Liver (tissue), 9 donors: ENCODE data around the gene SLC45A2. TPM values are rescaled to one million over a fixed set of nuclear protein-coding genes. Genes with fewer than 3 reads are reported as not detected.

Experiments
- DNase-seq: peaks from one replicate; pipeline ENCODE4 v3.0.0-alpha.2; 2017; ENCODE audit warnings: low spot score
- H3K27ac ChIP-seq, 2 donors: one replicate each; pipeline ENCODE4 v1.7.0; 2013; ENCODE audit warnings: inconsistent platforms in 2 of 2, low read length in 2 of 2, control low read depth in 1 of 2, low read depth in 1 of 2, mild to moderate bottlenecking in 1 of 2
- H3K27me3 ChIP-seq, 4 donors: one replicate each; pipeline versions ENCODE4 v1.6.1 to v1.7.0; 2013; ENCODE audit warnings: low read length in 3 of 4, inconsistent platforms in 1 of 4, mild to moderate bottlenecking in 1 of 4, moderate library complexity in 1 of 4; ENCODE audit not compliant: control insufficient read depth in 4 of 4, insufficient read depth in 4 of 4
- H3K36me3 ChIP-seq, 4 donors: one replicate each; pipeline versions ENCODE4 v1.6.1 to v1.7.0; 2013; ENCODE audit warnings: low read length in 3 of 4, mild to moderate bottlenecking in 3 of 4, low read depth in 1 of 4, moderate library complexity in 1 of 4; ENCODE audit not compliant: control insufficient read depth in 4 of 4, insufficient read depth in 3 of 4
- H3K4me1 ChIP-seq, 4 donors: one replicate each; pipeline versions ENCODE4 v1.6.1 to v1.7.0; 2013; ENCODE audit warnings: low read length in 3 of 4, mild to moderate bottlenecking in 3 of 4, moderate library complexity in 1 of 4; ENCODE audit not compliant: control insufficient read depth in 4 of 4, insufficient read depth in 4 of 4
- H3K4me3 ChIP-seq, 3 donors: one replicate each; pipeline versions ENCODE4 v1.6.1 to v1.7.0; 2013; ENCODE audit warnings: low read length in 3 of 3, control low read depth in 1 of 3, low read depth in 1 of 3, mild to moderate bottlenecking in 1 of 3
- H3K9ac ChIP-seq, 2 donors: one replicate each; pipeline ENCODE4 v1.7.0; 2013; ENCODE audit warnings: low read length in 2 of 2, mild to moderate bottlenecking in 2 of 2, moderate library complexity in 2 of 2, control low read depth in 1 of 2, low read depth in 1 of 2
- H3K9me3 ChIP-seq, 4 donors: one replicate each; pipeline versions ENCODE4 v1.6.1 to v1.7.0; 2013; ENCODE audit warnings: low read length in 3 of 4; ENCODE audit not compliant: control insufficient read depth in 4 of 4
- ATF3 ChIP-seq: IDR thresholded peaks from 2 replicates; pipeline ENCODE4 v1.6.1; 2016; ENCODE audit warnings: antibody characterized with exemption
- EGR1 ChIP-seq, 2 donors: IDR thresholded peaks; 2 replicates each; pipeline ENCODE4 v1.6.1; 2016 to 2018; ENCODE audit warnings: antibody characterized with exemption in 2 of 2, low read depth in 2 of 2
- FOXA1 ChIP-seq: IDR thresholded peaks from 2 replicates; pipeline ENCODE4 v1.6.1; 2016; ENCODE audit warnings: antibody characterized with exemption
- FOXA2 ChIP-seq: IDR thresholded peaks from 2 replicates; pipeline ENCODE4 v1.6.1; 2016; ENCODE audit warnings: antibody characterized with exemption
- GABPA ChIP-seq, 2 donors: IDR thresholded peaks in 1 of 2; conservative IDR thresholded peaks in 1 of 2; 2 replicates each; pipeline ENCODE4 v1.6.1; 2016; ENCODE audit warnings: antibody characterized with exemption in 2 of 2, mild to moderate bottlenecking in 1 of 2, moderate library complexity in 1 of 2
- HNF4A ChIP-seq, 2 donors: conservative IDR thresholded peaks; 2 replicates each; pipeline ENCODE4 v1.6.1; 2016; ENCODE audit warnings: antibody characterized with exemption in 2 of 2, mild to moderate bottlenecking in 2 of 2
- HNF4G ChIP-seq: IDR thresholded peaks from 2 replicates; pipeline ENCODE4 v1.6.1; 2016; ENCODE audit warnings: antibody characterized with exemption
- JUND ChIP-seq, 2 donors: IDR thresholded peaks; 2 replicates each; pipeline ENCODE4 v1.6.1; 2016; ENCODE audit warnings: antibody characterized with exemption in 2 of 2
- MAX ChIP-seq: IDR thresholded peaks from 2 replicates; pipeline ENCODE4 v1.6.1; 2016; ENCODE audit warnings: antibody characterized with exemption
- NR2F2 ChIP-seq: IDR thresholded peaks from 2 replicates; pipeline ENCODE4 v1.6.1; 2016; ENCODE audit warnings: antibody characterized with exemption
- RAD21 ChIP-seq, 2 donors: IDR thresholded peaks; 2 replicates each; pipeline ENCODE4 v1.6.1; 2016; ENCODE audit warnings: antibody characterized with exemption in 2 of 2, mild to moderate bottlenecking in 2 of 2
- RXRA ChIP-seq, 2 donors: IDR thresholded peaks; 2 replicates each; pipeline ENCODE4 v1.6.1; 2017 to 2018; ENCODE audit warnings: antibody characterized with exemption in 2 of 2, mild to moderate bottlenecking in 1 of 2
- SP1 ChIP-seq: IDR thresholded peaks from 2 replicates; pipeline ENCODE4 v1.6.1; 2018; ENCODE audit warnings: antibody characterized with exemption, mild to moderate bottlenecking
- TAF1 ChIP-seq: conservative IDR thresholded peaks from 2 replicates; pipeline ENCODE4 v1.6.1; 2016; ENCODE audit warnings: antibody characterized with exemption, mild to moderate bottlenecking
- YY1 ChIP-seq: IDR thresholded peaks from 2 replicates; pipeline ENCODE4 v1.6.1; 2016; ENCODE audit warnings: antibody characterized with exemption, mild to moderate bottlenecking
- WGBS: extraction: QIAGEN DNeasy Blood & Tissue Kit; methylation state at CpG from one replicate; pipeline ENCODE4 v1.1.7; 2013; 5-methylcytosine and 5-hydroxymethylcytosine counted together
- polyA plus RNA-seq, 2 donors: library from polyadenylated mRNA; stranded (reverse) in 1 of 2; unstranded in 1 of 2; fragments of 200-250 nt in 1 of 2; fragments of >200 nt in 1 of 2; fragmentation: Nextera tagmentation in 1 of 2; extraction: Ambion mirVana in 1 of 2; gene quantifications; one replicate each; pipeline versions ENCODE4 v1.2.1 to v1.2.3, GENCODE V29; 2013 to 2015
- total RNA-seq, 2 donors: library from RNA; depleted of rRNA; stranded (reverse); fragments of >200 nt; gene quantifications; one replicate each; pipeline ENCODE4 v1.2.3, GENCODE V29; 2014
- TF ChIP-seq, protein P1 (sequence below): IDR thresholded peaks from 2 replicates; pipeline ENCODE4 v1.6.1; 2016; ENCODE audit warnings: antibody characterized with exemption
- TF ChIP-seq, protein P2 (sequence below): fragments of 150-350 bp; IDR thresholded peaks from 2 replicates; pipeline ENCODE4 v1.5.1; 2017; ENCODE audit warnings: improper control_type of control experiment, low read depth, low read length; ENCODE audit not compliant: missing input control
- TF ChIP-seq, protein P3 (sequence below): IDR thresholded peaks from 2 replicates; pipeline ENCODE4 v1.6.1; 2016; ENCODE audit warnings: antibody characterized with exemption, mild to moderate bottlenecking
- donor health status: healthy.
- donor health status: healthy.
- donor health status: healthy.
- donor health status: healthy.
- donor health status: healthy.

Gene SLC45A2, protein sequence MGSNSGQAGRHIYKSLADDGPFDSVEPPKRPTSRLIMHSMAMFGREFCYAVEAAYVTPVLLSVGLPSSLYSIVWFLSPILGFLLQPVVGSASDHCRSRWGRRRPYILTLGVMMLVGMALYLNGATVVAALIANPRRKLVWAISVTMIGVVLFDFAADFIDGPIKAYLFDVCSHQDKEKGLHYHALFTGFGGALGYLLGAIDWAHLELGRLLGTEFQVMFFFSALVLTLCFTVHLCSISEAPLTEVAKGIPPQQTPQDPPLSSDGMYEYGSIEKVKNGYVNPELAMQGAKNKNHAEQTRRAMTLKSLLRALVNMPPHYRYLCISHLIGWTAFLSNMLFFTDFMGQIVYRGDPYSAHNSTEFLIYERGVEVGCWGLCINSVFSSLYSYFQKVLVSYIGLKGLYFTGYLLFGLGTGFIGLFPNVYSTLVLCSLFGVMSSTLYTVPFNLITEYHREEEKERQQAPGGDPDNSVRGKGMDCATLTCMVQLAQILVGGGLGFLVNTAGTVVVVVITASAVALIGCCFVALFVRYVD
- total RNA-seq: 1 to 10 TPM in 1 of 2 donors, not detected in 1; 1.3 TPM
- polyA plus RNA-seq: under 1 TPM in 1 of 2 donors, not detected in 1; 0.01 TPM

DNA sequence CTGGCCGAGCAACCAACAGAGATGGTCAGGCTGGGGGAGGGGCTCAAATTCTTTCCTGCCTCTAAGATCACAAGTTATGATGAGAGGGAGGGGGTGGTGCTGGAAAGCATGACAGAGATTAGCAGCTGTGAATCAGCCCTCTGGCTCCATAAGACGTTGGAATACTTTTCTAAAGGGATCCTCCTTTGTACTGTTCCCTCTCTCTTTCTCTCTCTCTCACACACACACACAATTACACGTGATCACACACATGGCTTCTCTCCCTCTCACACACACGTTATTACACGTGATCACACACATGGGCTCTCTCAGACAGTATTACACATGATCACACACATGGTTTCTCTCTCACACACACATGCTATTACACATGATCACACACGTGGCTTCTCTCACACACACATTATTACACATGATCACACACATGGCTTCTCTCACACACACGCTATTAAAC, at the start of gene SLC45A2:
TSS of gene SLC45A2 (minus strand) at position 23 of the 454 bp plus-strand sequence. CDS start 110 bp downstream, outside the sequence.
- H3K9ac ChIP-seq: no peak within 1 kb of the TSS
- TF ChIP-seq FOXA1 (no peak), RAD21 (IDR thresholded peaks at IDR 0.05) (no peak)
- H3K9me3 ChIP-seq: no peaks in the 10 kb centered on the region
- no peak for DNase-seq
- H3K27me3 ChIP-seq: no peaks in the 10 kb centered on the region
- H3K36me3 ChIP-seq: peaks cover 4 to 27% (median 24%) of the 10 kb centered on the region in 4 donors
- peaks cover 0 to 13% (median 4%) of the 10 kb centered on the region in 4 donors for H3K4me1 ChIP-seq
- no peak within 1 kb of the TSS for H3K4me3 ChIP-seq
- H3K27ac ChIP-seq: no peak within 1 kb of the TSS
- WGBS: 78% methylated on average over 7 of the region's 7 CpGs

GRCh38 chr5:34031966-34032365, 47.5 kb upstream of the SLC45A2 start:
- peaks cover 15 to 32% (median 22%) of the 10 kb centered on the region in 4 donors for H3K4me1 ChIP-seq
- no peak for TF ChIP-seq HNF4G
- TF ChIP-seq ATF3: no peak
- no peak for TF ChIP-seq RAD21 (IDR thresholded peaks at IDR 0.05)
- no peak for TF ChIP-seq MAX
- TF ChIP-seq SP1: no peak
- no peak for TF ChIP-seq EGR1 (IDR thresholded peaks at IDR 0.05; ENCODE audit: low read depth in 2 of 2)
- TF ChIP-seq, protein P1, sequence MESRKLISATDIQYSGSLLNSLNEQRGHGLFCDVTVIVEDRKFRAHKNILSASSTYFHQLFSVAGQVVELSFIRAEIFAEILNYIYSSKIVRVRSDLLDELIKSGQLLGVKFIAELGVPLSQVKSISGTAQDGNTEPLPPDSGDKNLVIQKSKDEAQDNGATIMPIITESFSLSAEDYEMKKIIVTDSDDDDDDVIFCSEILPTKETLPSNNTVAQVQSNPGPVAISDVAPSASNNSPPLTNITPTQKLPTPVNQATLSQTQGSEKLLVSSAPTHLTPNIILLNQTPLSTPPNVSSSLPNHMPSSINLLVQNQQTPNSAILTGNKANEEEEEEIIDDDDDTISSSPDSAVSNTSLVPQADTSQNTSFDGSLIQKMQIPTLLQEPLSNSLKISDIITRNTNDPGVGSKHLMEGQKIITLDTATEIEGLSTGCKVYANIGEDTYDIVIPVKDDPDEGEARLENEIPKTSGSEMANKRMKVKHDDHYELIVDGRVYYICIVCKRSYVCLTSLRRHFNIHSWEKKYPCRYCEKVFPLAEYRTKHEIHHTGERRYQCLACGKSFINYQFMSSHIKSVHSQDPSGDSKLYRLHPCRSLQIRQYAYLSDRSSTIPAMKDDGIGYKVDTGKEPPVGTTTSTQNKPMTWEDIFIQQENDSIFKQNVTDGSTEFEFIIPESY: no peak
- TF ChIP-seq FOXA1: no peak
- TF ChIP-seq HNF4A (conservative IDR thresholded peaks at IDR 0.05): no peak
- no peak for TF ChIP-seq TAF1
- no peak for TF ChIP-seq YY1
- TF ChIP-seq FOXA2: no peak
- TF ChIP-seq, protein P2, sequence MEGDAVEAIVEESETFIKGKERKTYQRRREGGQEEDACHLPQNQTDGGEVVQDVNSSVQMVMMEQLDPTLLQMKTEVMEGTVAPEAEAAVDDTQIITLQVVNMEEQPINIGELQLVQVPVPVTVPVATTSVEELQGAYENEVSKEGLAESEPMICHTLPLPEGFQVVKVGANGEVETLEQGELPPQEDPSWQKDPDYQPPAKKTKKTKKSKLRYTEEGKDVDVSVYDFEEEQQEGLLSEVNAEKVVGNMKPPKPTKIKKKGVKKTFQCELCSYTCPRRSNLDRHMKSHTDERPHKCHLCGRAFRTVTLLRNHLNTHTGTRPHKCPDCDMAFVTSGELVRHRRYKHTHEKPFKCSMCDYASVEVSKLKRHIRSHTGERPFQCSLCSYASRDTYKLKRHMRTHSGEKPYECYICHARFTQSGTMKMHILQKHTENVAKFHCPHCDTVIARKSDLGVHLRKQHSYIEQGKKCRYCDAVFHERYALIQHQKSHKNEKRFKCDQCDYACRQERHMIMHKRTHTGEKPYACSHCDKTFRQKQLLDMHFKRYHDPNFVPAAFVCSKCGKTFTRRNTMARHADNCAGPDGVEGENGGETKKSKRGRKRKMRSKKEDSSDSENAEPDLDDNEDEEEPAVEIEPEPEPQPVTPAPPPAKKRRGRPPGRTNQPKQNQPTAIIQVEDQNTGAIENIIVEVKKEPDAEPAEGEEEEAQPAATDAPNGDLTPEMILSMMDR: no peak
- no peak for TF ChIP-seq GABPA (IDR thresholded peaks at IDR 0.05 in 1 of 2, conservative IDR thresholded peaks at IDR 0.05 in 1 of 2)
- no peak for TF ChIP-seq JUND (IDR thresholded peaks at IDR 0.05)
- no peak for TF ChIP-seq NR2F2
- no peak for TF ChIP-seq RXRA (IDR thresholded peaks at IDR 0.05)
- TF ChIP-seq, protein P3, sequence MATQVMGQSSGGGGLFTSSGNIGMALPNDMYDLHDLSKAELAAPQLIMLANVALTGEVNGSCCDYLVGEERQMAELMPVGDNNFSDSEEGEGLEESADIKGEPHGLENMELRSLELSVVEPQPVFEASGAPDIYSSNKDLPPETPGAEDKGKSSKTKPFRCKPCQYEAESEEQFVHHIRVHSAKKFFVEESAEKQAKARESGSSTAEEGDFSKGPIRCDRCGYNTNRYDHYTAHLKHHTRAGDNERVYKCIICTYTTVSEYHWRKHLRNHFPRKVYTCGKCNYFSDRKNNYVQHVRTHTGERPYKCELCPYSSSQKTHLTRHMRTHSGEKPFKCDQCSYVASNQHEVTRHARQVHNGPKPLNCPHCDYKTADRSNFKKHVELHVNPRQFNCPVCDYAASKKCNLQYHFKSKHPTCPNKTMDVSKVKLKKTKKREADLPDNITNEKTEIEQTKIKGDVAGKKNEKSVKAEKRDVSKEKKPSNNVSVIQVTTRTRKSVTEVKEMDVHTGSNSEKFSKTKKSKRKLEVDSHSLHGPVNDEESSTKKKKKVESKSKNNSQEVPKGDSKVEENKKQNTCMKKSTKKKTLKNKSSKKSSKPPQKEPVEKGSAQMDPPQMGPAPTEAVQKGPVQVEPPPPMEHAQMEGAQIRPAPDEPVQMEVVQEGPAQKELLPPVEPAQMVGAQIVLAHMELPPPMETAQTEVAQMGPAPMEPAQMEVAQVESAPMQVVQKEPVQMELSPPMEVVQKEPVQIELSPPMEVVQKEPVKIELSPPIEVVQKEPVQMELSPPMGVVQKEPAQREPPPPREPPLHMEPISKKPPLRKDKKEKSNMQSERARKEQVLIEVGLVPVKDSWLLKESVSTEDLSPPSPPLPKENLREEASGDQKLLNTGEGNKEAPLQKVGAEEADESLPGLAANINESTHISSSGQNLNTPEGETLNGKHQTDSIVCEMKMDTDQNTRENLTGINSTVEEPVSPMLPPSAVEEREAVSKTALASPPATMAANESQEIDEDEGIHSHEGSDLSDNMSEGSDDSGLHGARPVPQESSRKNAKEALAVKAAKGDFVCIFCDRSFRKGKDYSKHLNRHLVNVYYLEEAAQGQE: no peak
- no peak overlapping the region for H3K27ac ChIP-seq
- no peak overlapping the region for H3K4me3 ChIP-seq
- no peaks in the 10 kb centered on the region for H3K9me3 ChIP-seq
- DNase-seq: no peak
- WGBS: 91% methylated on average over 3 of the region's 3 CpGs
- no peaks in the 10 kb centered on the region for H3K27me3 ChIP-seq
- no peaks in the 10 kb centered on the region for H3K36me3 ChIP-seq
- no peak overlapping the region for H3K9ac ChIP-seq
